CD4-positive, alpha-beta T cell treated with Interleukin-17A for 4 hours (primary cell): ENCODE measurements around the gene HTT.
A peak's percentile ranks its signal among the peaks of the same experiment; 100 is the strongest.

ENCODE experiments used
- DNase-seq: peaks from one replicate; pipeline ENCODE4 v3.0.0-alpha.2; 2020; ENCODE audit warnings: mixed read lengths

HTT gene

DNA sequence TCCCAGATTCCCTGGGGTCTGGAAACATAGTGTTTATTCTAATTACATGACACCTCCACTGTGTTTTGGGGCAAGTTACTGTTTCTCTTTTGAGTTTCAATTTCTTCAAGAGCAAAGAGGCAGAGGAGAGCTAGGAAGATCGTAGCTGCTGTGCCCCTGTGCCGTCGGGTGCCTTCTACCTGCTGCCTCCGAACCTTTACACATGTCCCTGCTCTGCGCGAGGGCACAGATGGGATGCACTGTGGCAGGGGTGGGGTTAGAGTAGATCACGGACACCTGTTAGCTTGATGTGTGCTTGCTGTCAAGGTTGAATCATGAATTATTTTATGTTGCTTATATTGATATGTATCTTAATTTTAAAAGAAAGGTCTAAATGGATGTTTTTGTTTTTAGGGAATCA is 103.4 kb downstream of the HTT start:
- DNase-seq = no peak

DNA sequence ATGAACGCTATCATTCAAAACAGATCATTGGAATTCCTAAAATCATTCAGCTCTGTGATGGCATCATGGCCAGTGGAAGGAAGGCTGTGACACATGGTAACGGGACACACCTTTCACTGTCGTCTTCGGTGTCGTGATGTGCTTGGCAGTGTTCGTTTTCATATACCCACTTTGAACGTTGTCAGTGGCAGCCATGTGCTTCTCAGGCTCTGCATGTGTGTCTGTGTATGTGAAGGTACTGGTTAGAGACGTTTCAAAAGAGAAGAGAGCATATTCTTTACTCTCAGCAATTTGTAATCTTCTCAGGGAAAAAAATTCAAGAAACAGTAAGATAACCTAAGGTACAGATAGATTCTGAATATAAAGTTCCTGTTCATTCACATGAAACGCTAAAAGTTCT is 103.9 kb downstream of the HTT start:
- no peak for DNase-seq

DNA sequence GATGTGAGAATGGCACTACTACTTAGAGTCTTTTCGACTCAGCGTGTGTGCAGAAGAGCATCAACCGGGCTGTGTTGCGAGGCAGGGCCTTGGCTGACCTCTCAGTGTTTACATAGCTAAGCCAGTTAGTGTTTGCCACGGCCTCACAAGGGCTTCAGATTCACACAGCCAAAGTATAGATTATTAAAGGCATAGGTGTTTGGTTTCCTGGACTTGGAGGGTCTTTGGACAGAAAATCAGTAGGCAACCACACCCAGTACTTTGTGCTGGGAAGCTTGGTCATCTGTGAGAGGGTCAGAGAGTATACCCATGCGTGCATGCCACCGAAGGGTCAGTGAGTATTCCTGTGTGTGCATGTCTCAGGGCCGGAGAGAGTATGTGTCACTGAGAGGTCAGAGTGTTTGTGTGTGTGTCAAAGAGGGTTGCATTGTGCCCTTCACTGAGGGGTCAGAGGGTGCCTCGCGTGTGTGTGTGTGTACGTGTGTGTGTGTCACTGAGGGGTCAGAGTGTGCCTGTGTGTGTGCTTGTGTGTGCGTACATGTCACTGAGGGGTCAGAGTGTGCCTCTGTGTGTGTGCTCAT is 104.7 kb downstream of the HTT start:
- no peak for DNase-seq

DNA sequence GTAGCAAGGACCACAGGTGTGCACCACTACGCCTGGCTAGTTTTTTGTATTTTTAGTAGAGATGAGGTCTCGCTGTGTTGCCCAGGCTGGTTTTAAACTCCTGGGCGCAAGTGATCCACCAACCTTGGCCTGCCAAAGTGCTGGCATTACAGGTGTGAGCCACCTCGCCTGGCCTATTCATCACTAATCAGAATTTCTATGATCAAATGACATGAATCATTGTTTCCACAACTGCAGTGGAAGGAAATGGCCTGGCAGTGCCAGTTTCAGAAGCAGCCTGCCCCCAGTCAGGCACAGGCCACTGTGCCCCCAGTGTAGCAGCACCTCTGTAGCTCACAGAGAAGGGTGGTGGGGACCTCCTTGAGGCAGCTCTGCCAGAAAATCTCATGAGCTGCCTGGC is 108.5 kb downstream of the HTT start:
- DNase-seq = no peak

DNA sequence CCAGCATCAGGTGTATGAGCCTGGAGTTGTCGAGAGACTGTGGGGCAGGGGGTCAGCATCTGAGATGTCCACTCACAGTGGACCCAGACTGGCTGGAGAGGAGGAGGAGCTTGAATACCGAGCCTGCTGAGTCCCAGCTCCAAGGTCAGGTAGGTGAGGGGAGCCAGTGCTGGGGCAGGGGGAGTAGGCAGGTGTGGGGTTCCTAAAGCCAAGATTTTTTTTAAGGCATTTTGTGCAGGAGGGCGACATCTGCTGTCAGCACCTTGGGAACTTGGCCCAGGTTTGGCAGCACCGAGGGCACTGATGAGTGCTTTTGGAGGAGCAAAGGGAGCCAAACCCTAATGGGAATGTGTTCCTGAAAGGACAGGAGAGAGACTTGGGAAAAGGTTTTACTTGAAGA is 110.2 kb downstream of the HTT start:
- DNase-seq = no peak

DNA sequence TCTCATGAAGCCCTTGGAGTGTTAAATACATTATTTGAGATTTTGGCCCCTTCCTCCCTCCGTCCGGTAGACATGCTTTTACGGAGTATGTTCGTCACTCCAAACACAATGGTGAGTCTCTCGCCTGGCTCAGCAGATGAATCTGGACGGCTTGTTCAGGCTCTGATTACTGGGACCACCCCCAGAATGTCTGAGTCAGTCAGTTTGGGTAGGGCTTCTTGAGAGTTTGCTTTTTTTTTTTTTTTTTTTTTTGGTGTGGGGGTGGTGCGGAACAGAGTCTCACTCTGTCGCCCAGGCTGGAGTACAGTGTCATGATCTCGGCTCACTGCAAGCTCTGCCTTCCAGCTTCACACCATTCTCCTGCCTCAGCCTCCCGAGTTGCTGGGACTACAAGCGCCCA is 112.1 kb downstream of the HTT start:
- no peak for DNase-seq

DNA sequence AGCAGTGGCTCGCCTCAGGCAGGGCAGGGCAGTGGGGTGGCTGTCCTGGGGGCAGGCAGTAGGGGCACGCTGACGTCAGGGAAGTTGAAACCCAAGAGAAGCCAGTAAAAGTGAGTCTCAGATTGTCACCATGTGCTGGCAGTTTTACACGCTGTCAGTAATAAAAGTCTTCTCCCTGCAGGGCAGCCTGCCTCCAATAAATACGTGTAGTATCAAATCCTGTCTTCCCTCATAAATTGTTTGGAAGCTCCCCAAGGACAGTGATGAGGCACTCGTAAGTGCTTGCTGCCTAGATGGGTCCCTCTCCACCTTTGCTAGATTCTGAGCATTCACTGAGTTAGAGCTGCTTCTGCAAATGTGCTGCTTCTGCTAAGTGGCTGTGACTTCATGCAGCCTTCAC is 113.6 kb downstream of the HTT start:
- no peak for DNase-seq

DNA sequence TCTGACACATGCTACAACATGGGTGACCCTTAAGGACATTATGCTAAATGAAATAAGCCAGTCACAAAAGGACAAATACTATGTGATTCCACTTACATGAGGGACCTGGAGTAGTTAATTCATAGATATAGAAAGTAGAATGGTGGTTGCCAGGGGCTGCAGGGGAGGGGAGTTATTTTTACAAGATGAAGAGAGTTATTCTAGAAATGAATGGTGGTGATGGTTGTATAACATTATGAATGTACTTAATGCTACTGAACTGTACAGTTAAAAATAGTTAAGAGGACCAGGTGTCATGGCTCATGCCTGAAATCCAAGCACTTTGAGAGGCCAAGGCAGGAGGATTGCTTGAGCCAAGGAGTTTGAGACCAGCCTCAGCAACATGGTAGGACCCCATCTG is 115.0 kb downstream of the HTT start:
- DNase-seq = no peak

DNA sequence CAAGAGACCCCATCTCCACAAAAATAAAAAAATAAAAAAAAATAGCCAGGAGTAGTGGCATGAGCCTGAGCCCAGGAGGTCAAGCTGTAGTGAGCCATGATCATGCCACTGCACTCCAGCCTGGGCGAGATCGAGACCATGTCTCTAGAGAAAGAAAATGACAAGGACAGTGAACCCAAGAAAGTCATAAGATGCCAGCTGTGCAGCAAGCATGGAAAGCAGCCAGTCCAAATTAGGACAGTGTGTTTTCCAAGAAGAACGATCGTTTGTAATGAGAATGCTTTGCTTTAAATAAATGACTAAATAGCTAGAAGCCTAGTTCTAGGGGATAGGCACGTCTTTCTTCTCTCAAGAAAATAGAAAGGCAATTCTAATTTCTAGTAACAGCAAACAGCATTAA is 116.1 kb downstream of the HTT start:
- DNase-seq = no peak

DNA sequence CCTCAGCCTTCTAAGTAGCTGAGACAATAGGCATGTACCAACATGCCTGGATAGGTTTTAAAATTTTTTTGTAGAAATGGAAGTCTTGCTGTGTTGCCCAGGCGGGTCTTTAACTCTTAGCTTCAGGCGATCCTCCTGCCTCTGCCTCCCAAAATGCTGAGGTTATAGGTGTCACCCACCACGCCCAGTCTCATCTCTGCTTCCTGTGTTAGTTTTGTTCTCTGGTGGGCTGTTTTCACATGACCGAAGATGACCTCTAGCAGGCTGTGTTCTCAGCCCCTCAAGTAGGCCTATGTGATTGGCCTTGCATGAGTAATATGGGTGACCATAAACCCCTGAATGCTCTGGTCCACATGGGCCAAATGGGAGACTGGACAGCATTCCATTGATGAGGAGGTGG is 117.7 kb downstream of the HTT start:
- DNase-seq = no peak

DNA sequence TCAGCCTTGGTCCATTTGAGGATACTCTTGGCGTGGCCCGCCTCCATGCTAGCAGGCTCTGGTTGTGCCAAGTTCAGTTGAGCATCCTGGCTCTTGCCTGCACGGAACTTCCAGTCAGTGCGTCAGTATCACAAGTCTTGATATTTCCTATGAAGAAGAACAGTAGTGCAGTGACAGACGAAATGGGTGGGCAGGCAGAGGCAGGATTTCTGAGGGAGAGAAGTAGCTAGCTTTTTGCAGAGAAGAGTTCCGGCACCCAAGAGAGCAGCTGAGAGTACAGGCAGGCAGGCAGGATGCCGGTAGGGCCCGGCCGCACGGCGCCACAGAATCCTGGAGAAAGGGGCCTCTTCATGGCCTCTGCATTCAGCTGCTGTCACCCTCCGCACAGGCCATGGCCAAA is 118.3 kb downstream of the HTT start:
- no peak for DNase-seq

DNA sequence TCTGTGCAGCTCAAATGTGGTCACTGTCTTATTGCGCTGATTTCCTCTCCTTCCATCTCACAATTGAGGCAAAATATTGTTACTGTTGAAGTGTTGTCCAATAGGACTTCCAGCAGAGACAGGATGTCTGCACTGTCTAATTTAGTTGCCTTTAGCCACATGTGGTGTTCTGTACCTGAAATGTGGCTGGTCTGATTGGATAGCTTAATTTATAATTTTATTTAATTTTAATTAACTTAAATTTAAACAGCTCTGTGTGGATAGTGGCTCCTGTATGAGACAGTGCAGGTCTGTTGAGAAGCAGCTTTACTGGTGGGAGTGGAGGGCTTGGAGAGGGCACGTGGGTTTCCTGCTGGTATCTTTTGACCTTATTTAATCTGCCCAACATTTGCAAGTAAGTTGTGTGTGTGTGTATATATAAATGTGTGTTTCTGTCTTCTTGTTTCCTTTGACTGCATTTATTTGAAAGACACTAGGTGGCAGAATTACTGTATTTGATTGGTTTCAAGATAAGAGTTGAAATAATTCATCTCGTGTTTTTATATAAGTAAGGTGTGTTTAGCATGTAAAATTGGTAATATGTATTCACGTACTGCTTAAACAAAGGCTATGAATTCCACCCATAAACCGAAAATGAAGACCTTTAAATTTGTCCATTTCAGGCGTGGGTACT is 119.2 kb downstream of the HTT start:
- no peak for DNase-seq

DNA sequence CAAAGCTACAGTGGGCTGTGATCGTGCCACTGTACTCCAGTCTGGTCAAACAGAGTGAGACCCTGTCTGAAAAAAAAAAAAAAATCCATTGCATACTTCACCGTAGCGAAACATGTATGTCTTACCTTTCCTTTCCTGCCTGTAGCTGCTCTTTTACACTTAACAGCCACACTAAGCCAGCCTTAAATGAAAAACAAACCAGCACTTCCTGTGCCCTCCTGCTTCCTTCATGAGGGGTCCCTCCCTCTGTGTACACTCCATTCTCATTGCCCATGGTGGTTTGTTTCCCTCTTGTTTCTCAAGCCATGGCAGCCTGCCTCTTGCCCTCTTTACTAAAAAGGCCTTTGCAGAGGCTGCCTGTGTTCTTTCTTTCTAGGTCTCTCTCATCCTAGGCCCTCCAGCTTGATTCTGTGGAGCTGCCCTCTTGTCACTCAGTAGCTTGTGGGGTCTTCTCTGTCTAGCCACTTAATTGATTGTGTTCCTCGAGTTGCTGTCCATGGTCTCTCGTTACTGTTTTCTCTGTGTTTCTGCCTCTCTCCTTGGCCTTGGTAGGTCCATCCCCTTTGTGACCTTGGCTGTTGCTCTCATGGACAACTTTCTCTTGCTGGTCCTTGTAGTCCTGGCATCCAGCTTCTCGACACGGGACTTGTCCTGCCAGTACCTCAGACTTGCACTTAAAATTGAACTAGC is 122.3 kb downstream of the HTT start:
- DNase-seq = peak; percentile 19

DNA sequence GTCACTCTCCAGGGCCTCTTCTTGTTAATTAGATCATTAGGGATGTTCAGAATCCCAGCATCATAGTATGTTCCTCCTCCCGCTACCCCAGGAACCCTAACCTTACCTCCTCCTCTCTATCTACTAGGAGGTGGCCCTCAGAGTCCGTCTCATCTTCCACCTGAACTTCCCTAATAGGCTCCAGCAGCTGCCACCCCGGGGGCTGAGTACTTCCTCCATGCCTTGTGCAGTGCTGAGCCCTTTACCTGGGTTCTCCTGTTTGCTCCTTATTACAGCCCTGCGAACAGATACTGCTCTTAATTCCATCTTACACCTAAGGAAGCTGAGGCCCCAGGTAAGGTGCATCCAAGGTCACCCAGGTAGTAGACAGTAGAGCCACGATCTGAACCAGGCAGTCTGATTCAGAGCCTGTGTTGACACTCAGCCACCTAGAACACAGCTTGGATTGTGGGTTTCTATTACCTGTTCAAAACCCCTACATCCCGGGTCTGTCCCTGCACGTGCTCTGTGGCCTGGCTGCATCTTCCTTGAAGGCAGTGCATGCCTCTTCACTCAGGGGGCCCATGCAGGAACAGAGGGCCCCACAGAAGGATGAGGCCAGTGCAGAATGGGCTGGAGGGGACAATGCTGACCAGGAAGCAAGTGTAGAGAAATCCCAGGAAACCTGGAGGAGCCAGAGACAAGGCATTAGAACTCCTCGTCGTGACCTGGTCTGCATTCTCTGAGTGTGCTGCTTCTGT is 123.1 kb downstream of the HTT start:
- DNase-seq = peak; percentile 16

DNA sequence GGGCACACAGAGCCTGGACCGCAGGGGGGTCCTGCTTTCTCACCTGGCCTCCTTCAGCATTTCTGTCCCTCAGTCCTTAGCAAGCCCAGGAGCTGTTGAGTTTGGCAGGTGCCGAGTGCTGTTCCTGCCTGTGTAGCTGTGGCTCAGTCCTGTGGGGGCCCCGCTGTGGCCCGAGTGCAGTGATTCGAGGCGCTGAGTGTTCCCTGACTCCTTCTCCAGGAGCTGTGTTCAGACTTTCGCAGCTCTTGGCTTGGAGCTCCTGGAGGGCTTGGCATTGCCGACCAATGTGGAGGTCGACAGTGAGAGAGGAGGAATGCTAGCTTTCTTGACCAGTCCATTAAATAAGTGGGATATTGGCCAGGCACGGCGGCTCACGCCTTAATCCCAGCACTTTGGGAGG is 124.4 kb downstream of the HTT start:
- no peak for DNase-seq

DNA sequence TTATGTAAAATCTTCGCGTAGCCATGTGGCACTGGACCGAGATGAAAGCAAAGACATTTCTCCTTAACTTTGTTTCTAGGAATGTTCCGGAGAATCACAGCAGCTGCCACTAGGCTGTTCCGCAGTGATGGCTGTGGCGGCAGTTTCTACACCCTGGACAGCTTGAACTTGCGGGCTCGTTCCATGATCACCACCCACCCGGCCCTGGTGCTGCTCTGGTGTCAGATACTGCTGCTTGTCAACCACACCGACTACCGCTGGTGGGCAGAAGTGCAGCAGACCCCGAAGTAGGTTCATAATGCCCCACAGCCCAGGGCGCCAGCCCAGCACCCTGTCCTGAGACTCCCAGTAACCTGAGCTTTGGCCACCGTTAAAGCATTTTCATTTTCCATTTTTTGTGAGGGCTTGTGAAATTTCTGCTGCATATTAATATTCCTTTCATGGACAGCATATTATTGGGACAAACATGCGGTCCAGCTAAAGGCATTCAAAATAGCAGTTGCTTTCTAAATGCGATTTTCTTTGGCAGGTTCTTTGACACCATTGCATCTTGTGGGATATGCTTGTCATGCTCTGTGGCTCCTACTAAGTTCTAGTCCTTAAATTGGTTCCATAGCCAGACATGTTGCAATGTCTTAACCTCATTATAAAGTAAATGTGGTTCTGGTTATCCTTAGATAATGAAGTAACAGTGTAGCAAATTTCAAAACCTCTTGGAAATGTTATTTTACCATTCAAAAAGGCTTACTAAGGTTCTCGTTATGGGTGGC is 125.4 kb downstream of the HTT start:
- DNase-seq = no peak

DNA sequence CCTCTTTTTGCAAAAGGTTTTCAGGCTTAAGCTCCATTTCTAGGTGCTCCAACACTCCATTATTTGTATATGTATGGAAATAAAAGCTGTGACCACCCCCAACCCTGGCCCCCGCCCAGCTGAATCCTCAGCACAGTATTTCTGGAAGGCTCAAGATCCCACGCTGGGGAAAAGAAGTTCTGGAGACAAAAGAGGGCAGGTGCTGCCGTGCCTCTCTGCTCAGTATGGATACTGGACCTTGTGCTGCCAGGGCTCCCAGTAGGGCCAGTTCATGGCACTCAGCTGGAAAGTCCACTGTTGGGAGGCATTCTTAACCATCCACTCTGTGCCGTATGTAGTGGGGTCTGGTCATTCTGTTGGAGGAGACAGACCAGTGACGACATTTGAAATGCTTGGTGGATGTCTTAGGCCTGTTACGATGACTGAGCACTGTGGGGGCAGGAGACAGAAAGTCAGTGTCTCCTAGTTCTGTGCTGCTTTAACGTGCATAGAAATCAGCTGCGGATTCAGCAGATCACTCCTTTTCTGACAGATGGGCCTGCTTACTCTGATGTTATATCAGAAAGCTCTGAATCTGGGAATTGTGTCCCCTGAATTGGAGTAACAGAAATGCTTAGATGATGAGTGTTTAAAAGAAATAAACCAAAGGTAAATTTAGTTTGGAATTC is 126.1 kb downstream of the HTT start:
- DNase-seq = no peak

DNA sequence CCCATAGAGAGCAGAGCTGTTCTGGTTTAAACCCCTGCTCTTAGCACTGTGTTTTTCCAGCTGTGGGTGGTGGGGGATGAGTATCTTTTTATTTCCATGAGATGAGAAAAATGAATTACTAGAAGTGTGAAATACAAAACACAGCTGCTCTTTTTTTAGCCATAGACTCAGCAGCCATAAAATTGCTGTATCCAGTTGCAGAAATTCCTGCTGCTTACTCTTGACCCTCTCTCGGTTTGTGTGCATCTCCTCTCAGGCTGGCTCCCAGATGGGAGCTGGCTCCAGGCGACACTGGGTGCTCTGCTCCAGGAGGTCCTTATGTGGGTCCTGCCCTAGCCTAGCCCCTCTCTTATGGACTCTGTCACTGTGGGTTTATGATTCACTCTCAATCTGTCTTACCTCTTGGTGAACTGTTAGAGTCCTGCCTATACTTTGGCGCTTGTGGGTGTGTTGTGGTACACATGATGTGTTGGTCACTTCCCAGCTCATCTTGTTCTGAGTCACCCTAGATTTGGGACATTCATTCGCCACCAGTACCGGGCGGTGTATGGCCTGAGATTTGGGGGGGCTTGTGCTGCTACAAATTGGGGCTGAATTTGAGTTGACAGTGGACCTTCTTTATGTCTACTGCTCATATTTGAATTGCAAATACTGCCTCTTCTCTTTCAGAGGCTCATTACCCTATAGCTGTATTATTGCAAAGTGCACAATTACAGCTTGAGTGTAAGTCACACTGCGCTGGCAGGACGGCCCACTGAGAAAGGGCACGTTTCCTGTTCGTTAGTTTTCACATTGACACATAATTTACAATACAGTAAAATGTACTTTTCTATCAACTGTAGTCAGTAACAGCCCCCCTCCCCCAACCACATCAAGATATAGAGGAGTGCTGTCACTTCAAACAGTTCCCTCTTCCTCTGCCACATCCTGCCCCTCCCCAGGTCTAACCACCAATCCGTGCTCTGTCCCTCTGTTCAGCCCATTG is 127.5 kb downstream of the HTT start:
- DNase-seq = peak; percentile 83

DNA sequence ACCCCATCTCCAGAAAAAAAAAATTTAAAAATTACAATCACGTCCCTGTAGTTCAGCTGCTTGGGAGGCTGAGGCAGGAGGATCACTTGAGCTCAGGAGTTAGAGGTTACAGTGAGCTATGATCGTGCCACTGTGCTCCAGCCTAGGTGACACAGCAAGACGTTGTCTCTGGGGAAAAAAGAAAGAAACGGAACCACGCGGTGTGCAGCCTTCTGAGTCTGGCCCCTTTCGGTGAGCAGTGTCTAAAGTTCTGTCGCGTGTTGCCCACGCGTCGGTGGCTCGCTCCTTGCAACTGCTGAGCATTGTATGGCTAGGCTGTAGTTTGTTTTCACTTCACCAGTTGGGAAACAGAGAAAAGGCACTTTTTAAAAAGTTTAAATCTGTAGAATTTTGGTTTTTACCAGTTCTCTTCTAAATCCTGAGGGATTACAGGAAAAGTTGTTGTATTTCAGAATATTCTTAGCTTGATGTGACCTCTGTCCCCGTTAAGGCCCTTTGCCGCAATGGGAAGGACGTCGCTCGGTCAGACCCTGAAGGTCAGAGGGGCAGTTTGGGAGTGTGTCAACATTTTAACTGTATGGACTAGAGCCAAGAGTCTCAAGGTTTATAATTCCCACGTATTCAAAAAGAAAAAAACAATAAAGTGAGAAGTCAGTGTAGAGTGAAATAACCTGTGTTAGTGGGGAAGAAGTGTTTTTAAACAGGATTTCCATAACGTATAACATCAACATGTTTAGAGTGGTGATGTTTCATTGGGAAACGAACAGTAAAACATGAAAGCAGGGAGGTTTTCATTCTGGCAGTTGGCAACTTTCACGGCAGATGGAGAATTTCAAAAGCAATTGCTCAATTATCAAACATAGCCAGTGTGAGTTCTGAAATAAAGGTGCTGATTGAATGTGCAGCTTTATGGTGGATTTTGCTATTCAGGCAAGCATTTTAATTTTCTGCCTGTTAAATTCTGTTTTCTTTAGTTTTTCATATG is 128.6 kb downstream of the HTT start:
- DNase-seq = peak; percentile 41

DNA sequence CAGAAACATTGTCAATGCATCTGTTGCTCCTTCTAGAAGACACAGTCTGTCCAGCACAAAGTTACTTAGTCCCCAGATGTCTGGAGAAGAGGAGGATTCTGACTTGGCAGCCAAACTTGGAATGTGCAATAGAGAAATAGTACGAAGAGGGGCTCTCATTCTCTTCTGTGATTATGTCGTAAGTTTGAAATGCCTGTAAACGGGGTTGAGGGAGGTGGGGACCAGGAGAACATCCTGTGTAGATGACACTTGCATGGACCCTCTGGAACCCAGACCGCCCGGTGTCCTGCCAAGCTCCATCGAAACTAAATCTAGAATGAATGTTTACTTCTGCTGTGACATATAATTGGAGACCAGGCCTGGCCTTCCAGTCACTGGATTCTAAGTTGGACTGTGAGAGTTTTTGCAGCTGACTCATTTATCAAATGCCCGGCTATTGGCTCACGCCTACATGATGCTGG is 129.5 kb downstream of the HTT start:
- no peak for DNase-seq
